H9 (cell line): ENCODE measurements around the gene KIAA0930. TPM values are rescaled to one million over a fixed set of nuclear protein-coding genes. Genes with fewer than 3 reads are reported as not detected.

ENCODE experiments used
- DNase-seq: peaks from one replicate; pipeline ENCODE4 v3.0.0-alpha.2; 2017
- H2AFZ ChIP-seq: one replicate; pipeline ENCODE4 v1.6.1; 2013; ENCODE audit warnings: mild to moderate bottlenecking, low read length, control low read depth, moderate library complexity
- H2AK5ac ChIP-seq: 2 replicates; pipeline ENCODE4 v1.6.1; 2013; ENCODE audit warnings: low read length, control low read depth, mixed read lengths; ENCODE audit not compliant: insufficient read length
- H2BK120ac ChIP-seq: one replicate; pipeline ENCODE4 v1.6.1; 2013; ENCODE audit warnings: low read depth, mild to moderate bottlenecking, low read length, control low read depth, inconsistent platforms; ENCODE audit not compliant: poor library complexity, severe bottlenecking
- H2BK12ac ChIP-seq: 2 replicates; pipeline ENCODE4 v1.6.1; 2013; ENCODE audit warnings: low read length, control low read depth, mixed read lengths, low read depth; ENCODE audit not compliant: insufficient read length
- H2BK15ac ChIP-seq: 2 replicates; pipeline ENCODE4 v1.6.1; 2013; ENCODE audit warnings: low read depth, low read length, control low read depth
- H2BK20ac ChIP-seq: one replicate; pipeline ENCODE4 v1.6.1; 2013; ENCODE audit warnings: low read depth, mild to moderate bottlenecking, low read length, control low read depth, inconsistent platforms; ENCODE audit not compliant: poor library complexity, severe bottlenecking
- H2BK5ac ChIP-seq: 2 replicates; pipeline ENCODE4 v1.6.1; 2013; ENCODE audit warnings: low read length, control low read depth, mixed read lengths; ENCODE audit not compliant: insufficient read length
- H3K14ac ChIP-seq: 2 replicates; pipeline ENCODE4 v1.6.1; 2013; ENCODE audit warnings: low read length, control low read depth; ENCODE audit not compliant: insufficient read depth
- H3K18ac ChIP-seq: 2 replicates; pipeline ENCODE4 v1.6.1; 2013; ENCODE audit warnings: low read depth, mild to moderate bottlenecking, mixed read lengths, low read length, control low read depth; ENCODE audit not compliant: insufficient read length
- H3K23ac ChIP-seq: 2 replicates; pipeline ENCODE4 v1.6.1; 2013; ENCODE audit warnings: low read length, control low read depth, mixed read lengths, low read depth; ENCODE audit not compliant: insufficient read length
- H3K23me2 ChIP-seq: 2 replicates; pipeline ENCODE4 v1.6.1; 2013; ENCODE audit warnings: low read depth, mild to moderate bottlenecking, mixed read lengths, low read length, control low read depth; ENCODE audit not compliant: insufficient read length, poor library complexity, severe bottlenecking
- H3K27ac ChIP-seq: 2 replicates; pipeline ENCODE4 v1.5.1; 2013; ENCODE audit warnings: low read length, control low read depth, mixed read lengths, low read depth; ENCODE audit not compliant: insufficient read length
- H3K27me3 ChIP-seq: 2 replicates; pipeline ENCODE4 v1.6.1; 2013; ENCODE audit warnings: low read length, control low read depth, inconsistent platforms; ENCODE audit not compliant: insufficient read depth
- H3K4ac ChIP-seq: 2 replicates; pipeline ENCODE4 v1.6.1; 2013; ENCODE audit warnings: low read depth, mild to moderate bottlenecking, control low read depth, inconsistent platforms, low read length, moderate library complexity
- H3K4me1 ChIP-seq: 2 replicates; pipeline ENCODE4 v1.6.1; 2013; ENCODE audit warnings: low read length, control low read depth, inconsistent platforms; ENCODE audit not compliant: insufficient read depth
- H3K4me2 ChIP-seq: 2 replicates; pipeline ENCODE4 v1.6.1; 2013; ENCODE audit warnings: low read length, control low read depth, mixed read lengths; ENCODE audit not compliant: insufficient read length, insufficient read depth
- H3K56ac ChIP-seq: 2 replicates; pipeline ENCODE4 v1.6.1; 2013; ENCODE audit warnings: low read depth, mild to moderate bottlenecking, mixed read lengths, low read length, control low read depth; ENCODE audit not compliant: insufficient read length
- H3K79me1 ChIP-seq: 2 replicates; pipeline ENCODE4 v1.6.1; 2013; ENCODE audit warnings: low read depth, mild to moderate bottlenecking, moderate library complexity, low read length, control low read depth, inconsistent platforms; ENCODE audit not compliant: insufficient read depth, poor library complexity, severe bottlenecking
- H3K79me2 ChIP-seq: 2 replicates; pipeline ENCODE4 v1.6.1; 2013; ENCODE audit warnings: low read length, control low read depth, inconsistent platforms; ENCODE audit not compliant: insufficient read depth
- H3K9ac ChIP-seq: 2 replicates; pipeline ENCODE4 v1.6.1; 2013; ENCODE audit warnings: low read length, control low read depth, mixed read lengths; ENCODE audit not compliant: insufficient read length; ENCODE audit errors: extremely low read depth
- H3K9me3 ChIP-seq: one replicate; pipeline ENCODE4 v1.6.1; 2013; ENCODE audit warnings: low read depth, low read length, inconsistent platforms; ENCODE audit not compliant: control insufficient read depth
- H3T11ph ChIP-seq: one replicate; pipeline ENCODE4 v1.6.1; 2013; ENCODE audit warnings: mild to moderate bottlenecking, low read length, control low read depth, inconsistent platforms
- H4K20me1 ChIP-seq: one replicate; pipeline ENCODE4 v1.6.1; 2013; ENCODE audit not compliant: control insufficient read depth, insufficient read length, insufficient read depth
- H4K5ac ChIP-seq: 2 replicates; pipeline ENCODE4 v1.6.1; 2013; ENCODE audit warnings: low read depth, mild to moderate bottlenecking, mixed read lengths, low read length, control low read depth; ENCODE audit not compliant: insufficient read length
- H4K8ac ChIP-seq: replicated peaks from 2 replicates; pipeline ENCODE4 v1.6.1; 2013; ENCODE audit warnings: low read length, control low read depth, mixed read lengths, low read depth; ENCODE audit not compliant: insufficient read length
- H4K91ac ChIP-seq: 2 replicates; pipeline ENCODE4 v1.6.1; 2013; ENCODE audit warnings: low read depth, mild to moderate bottlenecking, moderate library complexity, mixed read lengths, low read length, control low read depth; ENCODE audit not compliant: insufficient read length
- H3K27ac Mint-ChIP-seq, 3 experiments: 2 replicates in 2 of 3; 3 replicates in 1 of 3; pipeline ENCODE4 v1.8.0; 2020 to 2021; ENCODE audit warnings: mixed read lengths in 3 of 3, mild to moderate bottlenecking in 1 of 3, moderate library complexity in 1 of 3
- H3K27me3 Mint-ChIP-seq: 2 replicates; pipeline ENCODE4 v1.8.0; 2021; ENCODE audit warnings: low read depth, mild to moderate bottlenecking, moderate library complexity, mixed read lengths
- H3K36me3 Mint-ChIP-seq, 3 experiments: 2 replicates in 2 of 3; 3 replicates in 1 of 3; pipeline ENCODE4 v1.8.0; 2020 to 2021; ENCODE audit warnings: low read depth in 3 of 3, mixed read lengths in 3 of 3; ENCODE audit not compliant: insufficient read depth in 1 of 3
- H3K4me1 Mint-ChIP-seq, 2 experiments: 2 replicates each; pipeline ENCODE4 v1.8.0; 2020; ENCODE audit warnings: mixed read lengths in 2 of 2
- H3K4me3 Mint-ChIP-seq, 2 experiments: 2 replicates in 1 of 2; 3 replicates in 1 of 2; pipeline ENCODE4 v1.8.0; 2020 to 2021; ENCODE audit warnings: mild to moderate bottlenecking in 2 of 2, mixed read lengths in 2 of 2, moderate library complexity in 1 of 2
- H3K9me3 Mint-ChIP-seq, 2 experiments: 2 replicates in 1 of 2; 3 replicates in 1 of 2; pipeline ENCODE4 v1.8.0; 2020; ENCODE audit warnings: mild to moderate bottlenecking in 2 of 2, mixed read lengths in 2 of 2, moderate library complexity in 1 of 2
- CTCF ChIP-seq: fragments of 200-600 bp; sonication (generic); conservative IDR thresholded peaks from 3 replicates; pipeline ENCODE4 v1.8.0; 2021; ENCODE audit warnings: antibody characterized with exemption, mild to moderate bottlenecking
- WGBS: extraction: QIAGEN DNeasy Blood & Tissue Kit; methylation state at CpG from one replicate; pipeline ENCODE4 v1.1.7; 2013; ENCODE audit warnings: missing lambda C conversion rate, low lambda C conversion rate, mixed read lengths; ENCODE audit not compliant: insufficient read length; ENCODE audit errors: extremely low coverage; 5-methylcytosine and 5-hydroxymethylcytosine counted together
- total RNA-seq: library from RNA; stranded (reverse); gene quantifications from 2 replicates; pipeline ENCODE4 v1.2.1, GENCODE V29; 2021

Gene KIAA0930
- total RNA-seq, 1 experiment from 2014 or later, result 46.2 TPM

- Mint-ChIP-seq H3K27me3 (no peaks in the 10 kb centered on the region; the same call in none of the 2 replicates), H3K9me3 (no peaks in the 10 kb centered on the region), H3K4me1 (peaks cover 23 to 29% of the 10 kb centered on the region in 2 experiments), H3K36me3 (no peaks in the 10 kb centered on the region), H3K4me3 (no peak overlapping the region; a peak in 1 of 5 replicates), H3K27ac (0 out of 7 replicates have a peak overlapping the region, but pooled peaks of 1 of the 3 experiments have one; percentile 44)
- no peak overlapping the region for H2BK20ac ChIP-seq
- DNase-seq, result no peak
- H3K9me3 ChIP-seq, result no peaks in the 10 kb centered on the region
- no peaks in the 10 kb centered on the region for H3K27me3 ChIP-seq
- no peak overlapping the region for H2AK5ac ChIP-seq
- no peak overlapping the region for H4K5ac ChIP-seq
- no peak overlapping the region for H2BK12ac ChIP-seq
- no peak for TF ChIP-seq CTCF
- H3K14ac ChIP-seq, result no peak overlapping the region; the same call in 1 of the 2 replicates
- H3T11ph ChIP-seq, result no peak overlapping the region
- no peaks in the 10 kb centered on the region; the same call in 1 of the 2 replicates for H3K79me2 ChIP-seq
- no peak overlapping the region for H3K4ac ChIP-seq
- no peaks in the 10 kb centered on the region for H3K79me1 ChIP-seq
- no peak overlapping the region for H2BK15ac ChIP-seq
- no peak overlapping the region for H4K8ac ChIP-seq
- no peaks in the 10 kb centered on the region for H4K20me1 ChIP-seq
- no peak overlapping the region for H3K56ac ChIP-seq
- H4K91ac ChIP-seq, result no peak overlapping the region
- no peak overlapping the region for H3K4me2 ChIP-seq
- no peak overlapping the region for H3K23ac ChIP-seq
- no peak overlapping the region for H2AFZ ChIP-seq
- H3K4me1 ChIP-seq, result no peaks in the 10 kb centered on the region
- no peak overlapping the region for H2BK120ac ChIP-seq
- WGBS, result no CpG with 5 or more reads among the region's 14 CpGs
- no peak overlapping the region for H3K27ac ChIP-seq
- H3K18ac ChIP-seq, result no peak overlapping the region
- H3K23me2 ChIP-seq, result no peaks in the 10 kb centered on the region
- no peak overlapping the region for H3K9ac ChIP-seq
- no peak overlapping the region for H2BK5ac ChIP-seq
These were observed 22.9 kb downstream of the KIAA0930 start for GRCh38 chr22:45217806-45218205.
